Gastroesophageal sphincter (tissue), 4 donors: Measurements from ENCODE around the gene TNFRSF8. TPM values are rescaled to one million over a fixed set of nuclear protein-coding genes. Genes with fewer than 3 reads are reported as not detected.
"Not testable (repeated sequence)": the region's sequence is repeated elsewhere in the genome, so short reads cannot be mapped to it uniquely, and the experiment has no call there.

Experiments used
- ATAC-seq: fragments of 150-250 bp; one replicate; pipeline ENCODE4 v1.9.1; 2016; ENCODE audit warnings: mild to moderate bottlenecking, moderate library complexity
- H3K27ac ChIP-seq, 4 donors: fragments of 200-600 bp; sonication (generic) in 3 of 4; 1 replicate in 3 of 4; 2 replicates in 1 of 4; pipeline ENCODE4 v1.5.1; 2016 to 2019
- H3K27me3 ChIP-seq: fragments of 200-600 bp; sonication (generic); one replicate; pipeline ENCODE4 v1.5.1; 2019
- H3K36me3 ChIP-seq, 2 donors: fragments of 200-600 bp; sonication (generic); one replicate each; pipeline ENCODE4 v1.5.1; 2019; ENCODE audit warnings: control low read depth in 1 of 2
- H3K4me1 ChIP-seq, 3 donors: fragments of 200-600 bp; sonication (generic); 1 replicate in 2 of 3; 2 replicates in 1 of 3; pipeline ENCODE4 v1.5.1; 2016 to 2019; ENCODE audit warnings: control low read depth in 2 of 3
- H3K4me3 ChIP-seq, 2 donors: fragments of 200-600 bp; sonication (generic); one replicate each; pipeline ENCODE4 v1.5.1; 2019; ENCODE audit warnings: mild to moderate bottlenecking in 1 of 2, moderate library complexity in 1 of 2
- H3K9me3 ChIP-seq, 3 donors: fragments of 200-600 bp; sonication (generic); one replicate each; pipeline ENCODE4 v1.5.1; 2017 to 2019; ENCODE audit warnings: control low read depth in 2 of 3
- CTCF ChIP-seq, 4 experiments: fragments of 200-600 bp in 2 of 4; fragments of 450-650 bp in 2 of 4; sonication (generic) in 1 of 4; IDR thresholded peaks; one replicate each; pipeline ENCODE4 v1.5.1; 2017 to 2019; ENCODE audit warnings: antibody characterized with exemption in 4 of 4, mild to moderate bottlenecking in 2 of 4, moderate library complexity in 2 of 4
- EP300 ChIP-seq: sonication (generic); formaldehyde crosslinking; IDR thresholded peaks from one replicate; pipeline ENCODE4 v1.6.1; 2017; ENCODE audit warnings: antibody characterized with exemption, mild to moderate bottlenecking
- POLR2A ChIP-seq, 2 donors: fragments of 450-650 bp; IDR thresholded peaks; one replicate each; pipeline ENCODE4 v1.6.1; 2017; ENCODE audit warnings: antibody characterized with exemption in 2 of 2, mild to moderate bottlenecking in 2 of 2, moderate library complexity in 1 of 2
- POLR2AphosphoS5 ChIP-seq: sonication (generic); formaldehyde crosslinking; IDR thresholded peaks from one replicate; pipeline ENCODE4 v1.6.1; 2017; ENCODE audit warnings: antibody characterized with exemption
- WGBS, 2 donors: methylation state at CpG; one replicate each; pipeline ENCODE4 v1.1.5; 2018; ENCODE audit warnings: low coverage in 1 of 2; 5-methylcytosine and 5-hydroxymethylcytosine counted together
- total RNA-seq, 4 donors: library from RNA; depleted of rRNA; stranded (reverse); fragments of >200 nt; gene quantifications; one replicate each; pipeline ENCODE4 v1.1.0, GENCODE V29; 2016

The TNFRSF8 gene
- total RNA-seq, 4 donors from 2014 or later, result 0.47 to 4.2 (median 1.4) TPM

DNA sequence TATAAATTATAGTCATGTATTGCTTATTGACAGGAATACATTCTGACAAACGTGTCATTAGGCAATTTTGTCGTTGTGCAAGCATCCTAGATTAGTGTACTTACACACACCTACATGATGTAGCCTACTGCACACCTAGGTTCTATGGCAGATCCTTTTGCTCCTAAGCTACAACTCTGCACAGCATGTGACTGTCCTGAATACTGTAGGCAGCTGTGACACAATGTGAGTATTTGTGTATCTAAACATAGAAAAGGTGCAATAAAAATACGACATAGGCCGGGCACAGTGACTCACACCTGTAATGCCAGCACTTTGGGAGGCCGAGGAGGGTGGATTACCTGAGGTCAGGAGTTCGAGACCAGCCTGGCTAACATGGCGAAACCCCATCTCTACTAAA is 36.5 kb downstream of the TNFRSF8 start:
- Histone ChIP-seq H3K4me3 (no peak overlapping the region), H3K27ac (no peak overlapping the region), H3K9me3 (peaks cover 0 to 11% (median 0%) of the 10 kb centered on the region in 3 donors), H3K4me1 (no peaks in the 10 kb centered on the region), H3K36me3 (no peaks in the 10 kb centered on the region), H3K27me3 (peaks cover 7% of the 10 kb centered on the region)
- 92% methylated on average over 7 of the region's 7 CpGs; no CpG with 5 or more reads in 1 of the 2 donors for WGBS, 2 donors
- no peak for ATAC-seq
- TF ChIP-seq POLR2A (IDR thresholded peaks at IDR 0.05), result no peak
- TF ChIP-seq EP300, result no peak

GRCh38 chr1:12100071-12100470 is 37.0 kb downstream of the TNFRSF8 start:
- Histone ChIP-seq H3K36me3 (no peaks in the 10 kb centered on the region), H3K4me3 (no peak overlapping the region), H3K9me3 (peaks cover 0 to 11% (median 0%) of the 10 kb centered on the region in 3 donors), H3K27me3 (peaks cover 12% of the 10 kb centered on the region), H3K27ac (no peak overlapping the region), H3K4me1 (no peaks in the 10 kb centered on the region)
- WGBS, 2 donors, result 71 to 80% methylated on average over 3 to 6 of the region's 6 CpGs
- ATAC-seq, result no peak
- TF ChIP-seq CTCF (IDR thresholded peaks at IDR 0.05), result no peak
- no peak for TF ChIP-seq POLR2A (IDR thresholded peaks at IDR 0.05)
- TF ChIP-seq EP300, result no peak
- no peak for TF ChIP-seq POLR2AphosphoS5

GRCh38 chr1:12101120-12101519 is 38.0 kb downstream of the TNFRSF8 start:
- H3K27ac ChIP-seq, ATAC-seq, H3K36me3 ChIP-seq: not testable (repeated sequence)

DNA sequence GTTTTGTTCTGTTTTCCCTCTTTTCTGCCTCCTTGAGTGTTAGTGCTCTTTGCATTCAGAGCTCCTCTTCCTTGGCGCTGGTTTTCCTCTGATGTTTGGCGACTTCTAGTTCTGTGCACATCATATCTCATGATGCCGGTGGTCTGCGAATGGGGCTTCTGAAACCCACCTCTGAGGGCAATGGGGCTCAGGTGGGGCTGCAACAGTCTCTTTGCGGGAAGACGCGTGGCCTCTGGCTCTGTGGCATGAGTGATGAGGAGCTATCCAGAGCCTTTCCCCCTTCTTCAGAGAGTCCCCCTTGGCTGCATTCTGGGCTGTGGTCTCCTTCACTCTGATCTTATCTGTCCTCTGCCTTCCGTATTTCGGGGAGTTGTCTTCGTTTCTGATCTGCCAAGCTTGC is 39.0 kb downstream of the TNFRSF8 start:
- Histone ChIP-seq H3K9me3 (peaks cover 0 to 10% (median 0%) of the 10 kb centered on the region in 3 donors), H3K4me3 (no peak overlapping the region), H3K27ac (no peak overlapping the region), H3K27me3 (peaks cover 32% of the 10 kb centered on the region), H3K36me3 (no peaks in the 10 kb centered on the region), H3K4me1 (no peaks in the 10 kb centered on the region)
- ATAC-seq, result no peak
- TF ChIP-seq CTCF (IDR thresholded peaks at IDR 0.05), result no peak
- no peak for TF ChIP-seq POLR2A (IDR thresholded peaks at IDR 0.05)
- TF ChIP-seq EP300, result no peak
- no peak for TF ChIP-seq POLR2AphosphoS5
- WGBS, 2 donors, result 84 to 100% methylated on average over 5 to 6 of the region's 10 CpGs

More at GRCh38 chr1:12101120-12101519, 38.0 kb downstream of the TNFRSF8 start:
- WGBS, 2 donors, result 81 to 86% methylated on average over 3 of the region's 3 CpGs
- H3K9me3 ChIP-seq, result peaks cover 0 to 11% (median 0%) of the 10 kb centered on the region in 3 donors
- not testable (repeated sequence) for H3K4me1 ChIP-seq, H3K4me3 ChIP-seq
- H3K27me3 ChIP-seq, result peaks cover 23% of the 10 kb centered on the region

DNA sequence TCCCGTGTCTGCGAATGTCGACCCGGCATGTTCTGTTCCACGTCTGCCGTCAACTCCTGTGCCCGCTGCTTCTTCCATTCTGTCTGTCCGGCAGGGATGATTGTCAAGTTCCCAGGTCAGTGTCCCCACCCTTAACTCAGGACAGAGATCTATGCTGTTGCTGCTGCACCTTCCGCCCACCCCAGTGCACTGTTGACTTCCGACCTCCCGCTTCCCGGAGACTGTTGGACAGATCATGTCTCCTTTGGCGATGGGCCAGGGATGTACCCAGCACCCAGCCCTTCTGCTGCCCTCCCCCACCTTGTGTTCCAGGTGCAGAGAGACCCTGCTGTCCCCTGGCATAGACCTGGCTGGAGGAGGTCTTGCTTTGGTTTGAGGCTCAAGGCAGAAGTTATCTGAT is 41.3 kb downstream of the TNFRSF8 start:
- no peak for ATAC-seq
- TF ChIP-seq POLR2AphosphoS5 (no peak), POLR2A (IDR thresholded peaks at IDR 0.05) (no peak)
- Histone ChIP-seq H3K4me1 (no peaks in the 10 kb centered on the region), H3K27ac (no peak overlapping the region), H3K9me3 (no peaks in the 10 kb centered on the region), H3K27me3 (peaks cover 54% of the 10 kb centered on the region), H3K36me3 (no peaks in the 10 kb centered on the region), H3K4me3 (no peak overlapping the region)
- WGBS, 2 donors, result 47 to 63% methylated on average over 3 to 7 of the region's 13 CpGs

GRCh38 chr1:12106153-12106552 is 43.0 kb downstream of the TNFRSF8 start:
- Histone ChIP-seq H3K36me3 (no peaks in the 10 kb centered on the region), H3K27ac (no peak overlapping the region), H3K4me3 (no peak overlapping the region), H3K27me3 (peaks cover 61% of the 10 kb centered on the region), H3K4me1 (no peaks in the 10 kb centered on the region), H3K9me3 (no peaks in the 10 kb centered on the region)
- 66 to 91% methylated on average over 5 of the region's 5 CpGs for WGBS, 2 donors
- no peak for ATAC-seq
- no peak for TF ChIP-seq EP300
- no peak for TF ChIP-seq CTCF (IDR thresholded peaks at IDR 0.05)
- TF ChIP-seq POLR2A (IDR thresholded peaks at IDR 0.05), result no peak
- no peak for TF ChIP-seq POLR2AphosphoS5

DNA sequence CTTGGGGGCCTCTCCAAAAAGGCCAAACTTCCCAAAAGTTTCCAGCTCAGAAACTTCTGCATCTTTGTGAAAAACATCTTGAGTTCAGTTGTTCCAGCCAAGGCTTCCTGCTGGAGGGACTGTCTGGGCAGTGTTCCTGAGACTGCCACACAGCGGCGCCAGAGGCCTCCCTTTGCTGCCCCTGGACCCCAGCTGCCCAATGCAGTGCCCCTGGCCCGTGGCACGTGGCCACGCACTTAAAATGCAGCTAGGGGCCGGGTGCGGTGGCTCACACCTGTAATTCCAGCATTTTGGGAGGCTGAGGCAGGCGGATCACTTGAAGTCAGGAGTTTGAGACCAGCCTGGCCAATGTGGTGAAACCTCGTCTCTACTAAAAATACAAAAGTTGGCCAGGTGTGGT is 43.8 kb downstream of the TNFRSF8 start:
- WGBS, 2 donors, result 56 to 60% methylated on average over 1 to 3 of the region's 9 CpGs
- H3K4me3 ChIP-seq, H3K9me3 ChIP-seq, H3K27ac ChIP-seq, H3K36me3 ChIP-seq, ATAC-seq, H3K4me1 ChIP-seq: not testable (repeated sequence)
- peaks cover 61% of the 10 kb centered on the region for H3K27me3 ChIP-seq
